Esophagus muscularis mucosa (tissue), 3 donors: ENCODE measurements around the gene USP31.

ENCODE experiments used
- CTCF ChIP-seq, 3 experiments: fragments of 200-600 bp in 2 of 3; fragments of 450-650 bp in 1 of 3; sonication (generic) in 2 of 3; IDR thresholded peaks; one replicate each; pipeline ENCODE4 v1.5.1; 2017 to 2019; ENCODE audit warnings: antibody characterized with exemption in 3 of 3, mild to moderate bottlenecking in 2 of 3, moderate library complexity in 1 of 3
- EP300 ChIP-seq: sonication (generic); formaldehyde crosslinking; IDR thresholded peaks from one replicate; pipeline ENCODE4 v1.6.1; 2017; ENCODE audit warnings: antibody characterized with exemption

- TF ChIP-seq CTCF (IDR thresholded peaks at IDR 0.05) (no peak), EP300 (no peak)
These were observed 77.1 kb downstream of the USP31 start for GRCh38 chr16:23072084-23072599.
